Keratinocyte (primary cell): ENCODE results near the gene ZNF880.

Source experiments
- CTCF ChIP-seq, 3 experiments: IDR thresholded peaks in 1 of 3; conservative IDR thresholded peaks in 1 of 3; optimal IDR thresholded peaks in 1 of 3; 2 replicates in 2 of 3; 3 replicates in 1 of 3; pipeline versions ENCODE3 to v1.5.1; 2011; ENCODE audit warnings: low read length in 3 of 3, mild to moderate bottlenecking in 3 of 3, moderate library complexity in 2 of 3, control low read depth in 1 of 3, inconsistent platforms in 1 of 3; ENCODE audit not compliant: insufficient read depth in 2 of 3; ENCODE audit errors: extremely low read depth in 1 of 3
- EZH2 ChIP-seq: IDR thresholded peaks from one replicate; pipeline ENCODE4 v1.6.1; 2012; ENCODE audit warnings: inconsistent platforms, mild to moderate bottlenecking, low read length, moderate library complexity

GRCh38 chr19:52335768-52336116 lies 34.0 kb upstream of the ZNF880 start:
- TF ChIP-seq CTCF (optimal IDR thresholded peaks at IDR 0.05 in 1 of 3, IDR thresholded peaks at IDR 0.05 in 1 of 3, conservative IDR thresholded peaks at IDR 0.05 in 1 of 3; ENCODE audit: extremely low read depth in 1 of 3, insufficient read depth in 2 of 3, low read length in 3 of 3) (no peak), EZH2 (no peak)
